ENCODE measurements around the gene AGBL4. TPM values are rescaled to one million over a fixed set of nuclear protein-coding genes. Genes with fewer than 3 reads are reported as not detected.

AGBL4 gene
- total RNA-seq, 1 experiment from 2014 or later = not detected

- H3K4me2 ChIP-seq (ENCODE audit: low read length) = no peak overlapping the region
- ATAC-seq (no peak), DNase-seq (ENCODE audit: low read depth, low spot score) (no peak)
- ChIA-PET POLR2A (no interaction called here), CTCF (no interaction called here), RAD21 (ENCODE audit: low non-redundant PET in 1 of 2, low total read pairs in 2 of 2, uncharacterized antibody in 2 of 2, unreplicated experiment in 2 of 2) (no interaction called here)
- no peak overlapping the region for H3K4me3 ChIP-seq (replicated peaks in 1 of 2; ENCODE audit: low read depth in 1 of 2, low read length in 2 of 2)
- intact Hi-C loops (cut with micrococcal nuclease) = no loop called here
- BruUV-seq (replicated peaks) = no TSS peak
- no peaks in the 10 kb centered on the region for H3K79me2 ChIP-seq (ENCODE audit: insufficient read depth, low read length)
- no peaks in the 10 kb centered on the region for H3K36me3 ChIP-seq (ENCODE audit: control insufficient read depth in 1 of 2, insufficient read depth in 2 of 2, low read length in 2 of 2)
- no peaks in the 10 kb centered on the region for H4K20me1 ChIP-seq (ENCODE audit: insufficient read depth)
- TF ChIP-seq ELF1 (IDR thresholded peaks at IDR 0.05; ENCODE audit: borderline replicate concordance, low read depth) = no peak
- no peak for TF ChIP-seq FOSL1 (IDR thresholded peaks at IDR 0.05; ENCODE audit: low read depth)
- no peak for TF ChIP-seq CEBPB (IDR thresholded peaks at IDR 0.05; ENCODE audit: low read depth)
- TF ChIP-seq CBX3 (IDR thresholded peaks at IDR 0.05; ENCODE audit: low read depth) = no peak
- TF ChIP-seq YY1 (IDR thresholded peaks at IDR 0.05; ENCODE audit: extremely low read depth, insufficient replicate concordance, low read depth, low read length) = no peak
- TF ChIP-seq ATF3 (IDR thresholded peaks at IDR 0.05) = no peak
- TF ChIP-seq, protein P1, sequence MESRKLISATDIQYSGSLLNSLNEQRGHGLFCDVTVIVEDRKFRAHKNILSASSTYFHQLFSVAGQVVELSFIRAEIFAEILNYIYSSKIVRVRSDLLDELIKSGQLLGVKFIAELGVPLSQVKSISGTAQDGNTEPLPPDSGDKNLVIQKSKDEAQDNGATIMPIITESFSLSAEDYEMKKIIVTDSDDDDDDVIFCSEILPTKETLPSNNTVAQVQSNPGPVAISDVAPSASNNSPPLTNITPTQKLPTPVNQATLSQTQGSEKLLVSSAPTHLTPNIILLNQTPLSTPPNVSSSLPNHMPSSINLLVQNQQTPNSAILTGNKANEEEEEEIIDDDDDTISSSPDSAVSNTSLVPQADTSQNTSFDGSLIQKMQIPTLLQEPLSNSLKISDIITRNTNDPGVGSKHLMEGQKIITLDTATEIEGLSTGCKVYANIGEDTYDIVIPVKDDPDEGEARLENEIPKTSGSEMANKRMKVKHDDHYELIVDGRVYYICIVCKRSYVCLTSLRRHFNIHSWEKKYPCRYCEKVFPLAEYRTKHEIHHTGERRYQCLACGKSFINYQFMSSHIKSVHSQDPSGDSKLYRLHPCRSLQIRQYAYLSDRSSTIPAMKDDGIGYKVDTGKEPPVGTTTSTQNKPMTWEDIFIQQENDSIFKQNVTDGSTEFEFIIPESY (IDR thresholded peaks at IDR 0.05; ENCODE audit: extremely low read depth, insufficient replicate concordance, low read length) = no peak
- TF ChIP-seq, protein P2, sequence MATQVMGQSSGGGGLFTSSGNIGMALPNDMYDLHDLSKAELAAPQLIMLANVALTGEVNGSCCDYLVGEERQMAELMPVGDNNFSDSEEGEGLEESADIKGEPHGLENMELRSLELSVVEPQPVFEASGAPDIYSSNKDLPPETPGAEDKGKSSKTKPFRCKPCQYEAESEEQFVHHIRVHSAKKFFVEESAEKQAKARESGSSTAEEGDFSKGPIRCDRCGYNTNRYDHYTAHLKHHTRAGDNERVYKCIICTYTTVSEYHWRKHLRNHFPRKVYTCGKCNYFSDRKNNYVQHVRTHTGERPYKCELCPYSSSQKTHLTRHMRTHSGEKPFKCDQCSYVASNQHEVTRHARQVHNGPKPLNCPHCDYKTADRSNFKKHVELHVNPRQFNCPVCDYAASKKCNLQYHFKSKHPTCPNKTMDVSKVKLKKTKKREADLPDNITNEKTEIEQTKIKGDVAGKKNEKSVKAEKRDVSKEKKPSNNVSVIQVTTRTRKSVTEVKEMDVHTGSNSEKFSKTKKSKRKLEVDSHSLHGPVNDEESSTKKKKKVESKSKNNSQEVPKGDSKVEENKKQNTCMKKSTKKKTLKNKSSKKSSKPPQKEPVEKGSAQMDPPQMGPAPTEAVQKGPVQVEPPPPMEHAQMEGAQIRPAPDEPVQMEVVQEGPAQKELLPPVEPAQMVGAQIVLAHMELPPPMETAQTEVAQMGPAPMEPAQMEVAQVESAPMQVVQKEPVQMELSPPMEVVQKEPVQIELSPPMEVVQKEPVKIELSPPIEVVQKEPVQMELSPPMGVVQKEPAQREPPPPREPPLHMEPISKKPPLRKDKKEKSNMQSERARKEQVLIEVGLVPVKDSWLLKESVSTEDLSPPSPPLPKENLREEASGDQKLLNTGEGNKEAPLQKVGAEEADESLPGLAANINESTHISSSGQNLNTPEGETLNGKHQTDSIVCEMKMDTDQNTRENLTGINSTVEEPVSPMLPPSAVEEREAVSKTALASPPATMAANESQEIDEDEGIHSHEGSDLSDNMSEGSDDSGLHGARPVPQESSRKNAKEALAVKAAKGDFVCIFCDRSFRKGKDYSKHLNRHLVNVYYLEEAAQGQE (IDR thresholded peaks at IDR 0.05; ENCODE audit: low read depth) = no peak
- no peak for TF ChIP-seq POLR2AphosphoS5 (IDR thresholded peaks at IDR 0.05; ENCODE audit: low read depth, low read length)
- TF ChIP-seq EGR1 (IDR thresholded peaks at IDR 0.05; ENCODE audit: low read depth) = no peak
- TF ChIP-seq SP1 (IDR thresholded peaks at IDR 0.05; ENCODE audit: low read depth) = no peak
- TF ChIP-seq SIN3A (IDR thresholded peaks at IDR 0.05; ENCODE audit: low read depth) = no peak
- no peak for TF ChIP-seq EZH2phosphoT487 (IDR thresholded peaks at IDR 0.05; ENCODE audit: borderline replicate concordance)
- TF ChIP-seq TCF7L2 (IDR thresholded peaks at IDR 0.05; ENCODE audit: borderline replicate concordance, extremely low read depth, insufficient read depth, insufficient read length) = no peak
- no peak for TF ChIP-seq MAX (IDR thresholded peaks at IDR 0.05)
- no peak for TF ChIP-seq JUND (IDR thresholded peaks at IDR 0.05)
- TF ChIP-seq RAD21 (IDR thresholded peaks at IDR 0.05; ENCODE audit: low read depth) = no peak
- TF ChIP-seq ZNF274 (IDR thresholded peaks at IDR 0.05; ENCODE audit: low read depth, low read length) = no peak
- no peak for TF ChIP-seq SRF (IDR thresholded peaks at IDR 0.05; ENCODE audit: low read depth)
- H3K4me1 ChIP-seq (ENCODE audit: control insufficient read depth in 1 of 2, insufficient read depth in 2 of 2, low read length in 2 of 2) = no peaks in the 10 kb centered on the region
- no peaks in the 10 kb centered on the region for H3K9me3 ChIP-seq (ENCODE audit: control insufficient read depth in 1 of 2, insufficient read depth in 1 of 2, low read depth in 1 of 2, low read length in 2 of 2)
- H3K27me3 ChIP-seq (ENCODE audit: insufficient read depth, low read length) = peaks cover 13% of the 10 kb centered on the region
- no peak overlapping the region for H2AFZ ChIP-seq (ENCODE audit: low read depth, low read length, poor library complexity, severe bottlenecking)
- H3K9ac ChIP-seq (ENCODE audit: low read length) = no peak overlapping the region
- no peak overlapping the region for H3K27ac ChIP-seq (ENCODE audit: low read depth, low read length)
- no peaks in the 10 kb centered on the region for H3K9me2 ChIP-seq (ENCODE audit: insufficient read depth)
Measured at GRCh38 chr1:48765335-48765734, 1258.4 kb downstream of the AGBL4 start.

Data from HCT116 (cell line).